A673 (cell line): ENCODE data around the gene UTF1.

ENCODE experiments used
- EZH2 ChIP-seq: fragments of 200-600 bp; sonication (generic); IDR thresholded peaks from 2 replicates; pipeline ENCODE4 v1.6.1; 2017; ENCODE audit warnings: borderline replicate concordance, low read depth, mild to moderate bottlenecking, mixed read lengths, antibody characterized with exemption, low read length; ENCODE audit not compliant: poor library complexity, severe bottlenecking
- TF ChIP-seq, protein P1 (sequence below): fragments of 300-800, 200-600 bp; sonication (generic); conservative IDR thresholded peaks from 2 replicates; pipeline ENCODE4 v1.5.1; 2017; ENCODE audit warnings: low read depth, mild to moderate bottlenecking, antibody characterized with exemption, low read length, moderate library complexity, mixed read lengths

DNA sequence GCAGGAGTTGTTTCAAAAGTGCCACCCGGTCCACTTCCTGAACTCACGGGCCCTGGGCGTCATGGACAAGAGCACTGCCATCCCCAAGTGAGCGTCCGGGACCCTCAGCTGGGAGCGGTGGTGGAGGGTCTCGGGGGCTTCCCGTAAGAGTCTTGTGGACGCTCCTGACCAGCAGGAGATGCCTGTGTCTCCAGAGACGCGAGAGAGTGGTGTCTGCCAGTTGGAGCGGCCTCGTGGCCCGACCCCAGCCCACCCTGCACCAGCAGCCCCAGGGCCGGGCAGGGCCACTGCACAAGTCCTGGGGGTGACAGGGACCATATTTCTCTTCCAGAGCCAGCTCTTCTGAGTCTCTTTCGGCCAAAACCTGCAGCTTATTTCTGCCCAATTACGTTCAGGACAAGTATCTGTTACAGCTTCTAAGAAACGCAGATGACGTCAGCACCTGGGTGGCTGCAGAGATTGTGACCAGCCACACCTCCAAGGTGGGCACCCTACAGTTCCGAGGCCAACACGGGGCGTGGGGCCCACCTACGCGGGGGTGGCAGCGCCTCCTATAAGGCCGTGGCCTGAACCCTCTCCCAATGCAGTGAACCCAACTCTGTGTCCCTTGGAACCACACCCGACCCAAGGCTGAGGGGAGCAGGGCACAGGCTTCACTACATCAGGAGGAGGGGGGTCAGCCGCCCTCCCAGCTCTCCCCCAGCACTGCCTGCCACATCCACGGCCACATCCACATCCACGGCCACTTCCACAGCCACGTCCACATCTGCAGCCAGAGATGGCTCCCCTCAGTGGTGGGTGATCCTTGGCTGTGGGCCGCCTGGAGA is 16.2 kb upstream of the UTF1 start:
- TF ChIP-seq, protein P1, sequence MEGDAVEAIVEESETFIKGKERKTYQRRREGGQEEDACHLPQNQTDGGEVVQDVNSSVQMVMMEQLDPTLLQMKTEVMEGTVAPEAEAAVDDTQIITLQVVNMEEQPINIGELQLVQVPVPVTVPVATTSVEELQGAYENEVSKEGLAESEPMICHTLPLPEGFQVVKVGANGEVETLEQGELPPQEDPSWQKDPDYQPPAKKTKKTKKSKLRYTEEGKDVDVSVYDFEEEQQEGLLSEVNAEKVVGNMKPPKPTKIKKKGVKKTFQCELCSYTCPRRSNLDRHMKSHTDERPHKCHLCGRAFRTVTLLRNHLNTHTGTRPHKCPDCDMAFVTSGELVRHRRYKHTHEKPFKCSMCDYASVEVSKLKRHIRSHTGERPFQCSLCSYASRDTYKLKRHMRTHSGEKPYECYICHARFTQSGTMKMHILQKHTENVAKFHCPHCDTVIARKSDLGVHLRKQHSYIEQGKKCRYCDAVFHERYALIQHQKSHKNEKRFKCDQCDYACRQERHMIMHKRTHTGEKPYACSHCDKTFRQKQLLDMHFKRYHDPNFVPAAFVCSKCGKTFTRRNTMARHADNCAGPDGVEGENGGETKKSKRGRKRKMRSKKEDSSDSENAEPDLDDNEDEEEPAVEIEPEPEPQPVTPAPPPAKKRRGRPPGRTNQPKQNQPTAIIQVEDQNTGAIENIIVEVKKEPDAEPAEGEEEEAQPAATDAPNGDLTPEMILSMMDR = no peak
- no peak for TF ChIP-seq EZH2
